GM23338 (cell line): Measurements from ENCODE around the gene LRP10.

Experiments used
- CREB1 ChIP-seq: fragments of 250-450 bp; sonication (Bioruptor Pico); IDR thresholded peaks from 2 replicates; pipeline ENCODE4 v1.5.0; 2020; ENCODE audit warnings: low read depth, mild to moderate bottlenecking, moderate library complexity
- CTCF ChIP-seq, 2 experiments: fragments of 200-600 bp in 1 of 2; sonication (generic) in 1 of 2; conservative IDR thresholded peaks; 2 replicates each; pipeline versions ENCODE4 v1.5.1 to v1.6.1; 2016 to 2017; ENCODE audit warnings: antibody characterized with exemption in 2 of 2, low read depth in 2 of 2, mild to moderate bottlenecking in 2 of 2, moderate library complexity in 1 of 2
- EZH2 ChIP-seq: fragments of 200-600 bp; sonication (generic); IDR thresholded peaks from one replicate; pipeline ENCODE4 v1.8.0; 2017; ENCODE audit warnings: antibody characterized with exemption, mild to moderate bottlenecking, low read depth; ENCODE audit not compliant: unreplicated experiment
- EZH2phosphoT487 ChIP-seq: fragments of 200-600 bp; sonication (generic); IDR thresholded peaks from one replicate; pipeline ENCODE4 v1.8.1; 2018; ENCODE audit warnings: antibody characterized with exemption; ENCODE audit not compliant: unreplicated experiment
- JUNB ChIP-seq: IDR thresholded peaks from one replicate; pipeline ENCODE4 v1.6.1; 2016; ENCODE audit warnings: antibody characterized with exemption; ENCODE audit not compliant: unreplicated experiment
- POLR2AphosphoS5 ChIP-seq: IDR thresholded peaks from 2 replicates; pipeline ENCODE4 v1.6.1; 2016; ENCODE audit warnings: antibody characterized with exemption, low read depth
- REST ChIP-seq: IDR thresholded peaks from one replicate; pipeline ENCODE4 v1.6.1; 2018; ENCODE audit warnings: antibody characterized with exemption; ENCODE audit not compliant: unreplicated experiment

GRCh38 chr14:22895402-22895801 lies 23.9 kb downstream of the LRP10 start:
- TF ChIP-seq CTCF (conservative IDR thresholded peaks at IDR 0.05; ENCODE audit: low read depth in 2 of 2) (no peak), REST (no peak), CREB1 (CRISPR knock-in tag) (no peak), EZH2phosphoT487 (no peak), EZH2 (no peak), JUNB (no peak), POLR2AphosphoS5 (no peak)
